Adrenal gland (tissue), 19 donors: ENCODE measurements around the gene LRRC55. TPM values are rescaled to one million over a fixed set of nuclear protein-coding genes. Genes with fewer than 3 reads are reported as not detected.

ENCODE experiments used
- DNase-seq, 7 donors: peaks; one replicate each; pipeline ENCODE4 v3.0.0-alpha.2; 2019 to 2020
- H3K27ac ChIP-seq, 5 donors: fragments of 200-600 bp; sonication (generic) in 4 of 5; 1 replicate in 3 of 5; 2 replicates in 2 of 5; pipeline versions ENCODE4 v1.5.1 to v1.8.0; 2016 to 2020; ENCODE audit warnings: mild to moderate bottlenecking in 1 of 5
- H3K27me3 ChIP-seq: fragments of 200-600 bp; 2 replicates; pipeline ENCODE4 v1.8.0; 2021
- H3K36me3 ChIP-seq, 2 donors: fragments of 200-600 bp; replicated peaks in 1 of 2; 1 replicate in 1 of 2; 2 replicates in 1 of 2; pipeline versions ENCODE4 v1.5.1 to v1.8.0; 2018 to 2022
- H3K4me1 ChIP-seq, 2 donors: fragments of 200-600 bp; replicated peaks in 1 of 2; 1 replicate in 1 of 2; 2 replicates in 1 of 2; pipeline versions ENCODE4 v1.5.1 to v1.8.0; 2018 to 2021
- H3K4me3 ChIP-seq, 4 donors: fragments of 200-600 bp; sonication (generic) in 3 of 4; one replicate each; pipeline ENCODE4 v1.5.1; 2016 to 2018
- H3K9me3 ChIP-seq, 3 donors: fragments of 200-600 bp; sonication (generic) in 1 of 3; replicated peaks in 1 of 3; 1 replicate in 2 of 3; 2 replicates in 1 of 3; pipeline versions ENCODE4 v1.5.1 to v1.8.0; 2016 to 2021
- POLR2A ChIP-seq, 2 donors: fragments of 450-650 bp; IDR thresholded peaks; one replicate each; pipeline ENCODE4 v1.6.1; 2017; ENCODE audit warnings: antibody characterized with exemption in 2 of 2, mild to moderate bottlenecking in 2 of 2, moderate library complexity in 1 of 2
- WGBS, 4 donors: extraction: QIAGEN DNeasy Blood & Tissue Kit in 2 of 4; methylation state at CpG; one replicate each; pipeline versions ENCODE4 v1.1.5 to v1.1.7; 2013 to 2017; 5-methylcytosine and 5-hydroxymethylcytosine counted together
- intact Hi-C, 2 donors: fragments of 100-400 bp; cut with DNase I; formaldehyde crosslinking; loops; one replicate each; pipeline versions ENCODE4 v1.14.1 to v1.15.0; 2022 to 2023
- long read RNA-seq, 10 donors: library from polyadenylated mRNA in 3 of 10; unstranded in 2 of 10; stranded (forward) in 1 of 10; transcript quantifications; one replicate each; pipeline ENCODE4 v2.0.0 and lab custom pipeline, GENCODE V29; 2021 to 2026
- polyA plus RNA-seq, 3 donors: library from polyadenylated mRNA; stranded (reverse); fragments of 200-250 nt in 2 of 3; fragments of 350-450 nt in 1 of 3; fragmentation: Illumina TruSeq in 1 of 3; extraction: RNeasy Lipid Tissue Mini Kit (QIAGEN cat#74804) in 1 of 3; gene quantifications; one replicate each; pipeline ENCODE4 v1.2.3, GENCODE V29; 2013 to 2014
- total RNA-seq, 9 donors: library from RNA; depleted of rRNA in 4 of 9; stranded (reverse); fragments of >200 nt in 4 of 9; fragments of 120-200 nt in 1 of 9; fragmentation: NEBNext Ultra II Directional in 1 of 9; extraction: Animal tissue kit (Norgen Biotek cat#: 25700) in 1 of 9; gene quantifications; one replicate each; pipeline versions ENCODE4 v1.1.0 to v1.2.4, GENCODE V29; 2013 to 2023
- TF ChIP-seq, protein P1 (sequence below), 6 experiments: fragments of 450-650 bp in 4 of 6; fragments of 200-600 bp in 2 of 6; sonication (generic) in 1 of 6; IDR thresholded peaks; 1 replicate in 5 of 6; 2 replicates in 1 of 6; pipeline versions ENCODE4 v1.5.1 to v1.8.0; 2016 to 2021; ENCODE audit warnings: antibody characterized with exemption in 6 of 6, mild to moderate bottlenecking in 2 of 6, moderate library complexity in 1 of 6
- donor health status: healthy with polysubstance abuse.
- donor health status: Bipolar disorder and iron deficiency.
- donor health status: DM: yes; HTN: yes; CAD: no.
- donor health status: DM: no; HTN: no; CAD: no.
- donor health status: DM: no; HTN: no; CAD: no.
- donor health status: DM: yes; HTN: yes; CAD: no.

The LRRC55 gene
- 1 to 10 TPM in 1 of 9 donors, under 1 TPM in 7, not detected in 1; 0.25 to 1.1 (median 0.57) TPM for total RNA-seq
- polyA plus RNA-seq, result under 1 TPM; 0.08 to 0.59 (median 0.17) TPM
- long read RNA-seq, donor 1, result 0 reads
- long read RNA-seq, donor 2, result 0 reads
- long read RNA-seq, donor 3, result 0 reads
- long read RNA-seq, donor 4, result 0 reads
- long read RNA-seq, donor 5, result 0 reads
- long read RNA-seq, donor 6, result 0 reads
- long read RNA-seq, donor 7, result 0 reads
- long read RNA-seq, donor 8, full-length matches to known transcripts, result 1 of 1 reads
- long read RNA-seq, donor 8, partial matches to known transcripts, result 0 of 1 reads
- long read RNA-seq, donor 8, other reads (novel, unspliced or antisense), result 0 of 1 reads
- long read RNA-seq, donor 9, result 0 reads
- long read RNA-seq, donor 10, result 0 reads

DNA sequence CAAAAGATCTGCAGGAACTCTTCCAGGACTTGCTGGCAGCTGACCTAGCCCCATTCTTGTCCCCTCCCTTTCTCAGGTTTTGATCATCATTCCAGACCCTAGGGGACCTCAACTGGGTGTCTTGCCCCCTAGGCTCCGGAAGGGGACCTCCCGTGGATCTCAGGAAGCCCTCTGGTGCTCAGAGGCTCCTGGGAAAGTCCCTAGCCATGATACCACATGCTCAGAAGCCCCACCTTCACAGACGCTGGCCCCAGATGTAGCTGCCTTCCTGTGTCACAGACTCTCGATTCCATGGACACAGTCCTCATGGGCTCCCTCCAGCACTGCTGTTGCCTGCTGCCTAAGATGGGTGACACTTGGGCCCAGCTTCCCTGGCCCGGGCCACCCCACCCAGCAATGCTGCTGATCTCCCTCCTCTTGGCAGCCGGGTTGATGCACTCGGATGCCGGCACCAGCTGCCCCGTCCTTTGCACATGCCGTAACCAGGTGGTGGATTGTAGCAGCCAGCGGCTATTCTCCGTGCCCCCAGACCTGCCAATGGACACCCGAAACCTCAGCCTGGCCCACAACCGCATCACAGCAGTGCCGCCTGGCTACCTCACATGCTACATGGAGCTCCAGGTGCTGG, at the start of gene LRRC55:
Gene LRRC55, plus strand, starts transcription at position 276 of the 628 bp plus-strand sequence. Its CDS starts 70 bp downstream, at position 346.
- WGBS, 4 donors, result 79 to 96% (median 81%) methylated on average over 10 to 15 of the region's 15 CpGs
- H3K4me3 ChIP-seq, result no peak within 1 kb of the TSS
- intact Hi-C loops, result no loop called here
- TF ChIP-seq, protein P1, sequence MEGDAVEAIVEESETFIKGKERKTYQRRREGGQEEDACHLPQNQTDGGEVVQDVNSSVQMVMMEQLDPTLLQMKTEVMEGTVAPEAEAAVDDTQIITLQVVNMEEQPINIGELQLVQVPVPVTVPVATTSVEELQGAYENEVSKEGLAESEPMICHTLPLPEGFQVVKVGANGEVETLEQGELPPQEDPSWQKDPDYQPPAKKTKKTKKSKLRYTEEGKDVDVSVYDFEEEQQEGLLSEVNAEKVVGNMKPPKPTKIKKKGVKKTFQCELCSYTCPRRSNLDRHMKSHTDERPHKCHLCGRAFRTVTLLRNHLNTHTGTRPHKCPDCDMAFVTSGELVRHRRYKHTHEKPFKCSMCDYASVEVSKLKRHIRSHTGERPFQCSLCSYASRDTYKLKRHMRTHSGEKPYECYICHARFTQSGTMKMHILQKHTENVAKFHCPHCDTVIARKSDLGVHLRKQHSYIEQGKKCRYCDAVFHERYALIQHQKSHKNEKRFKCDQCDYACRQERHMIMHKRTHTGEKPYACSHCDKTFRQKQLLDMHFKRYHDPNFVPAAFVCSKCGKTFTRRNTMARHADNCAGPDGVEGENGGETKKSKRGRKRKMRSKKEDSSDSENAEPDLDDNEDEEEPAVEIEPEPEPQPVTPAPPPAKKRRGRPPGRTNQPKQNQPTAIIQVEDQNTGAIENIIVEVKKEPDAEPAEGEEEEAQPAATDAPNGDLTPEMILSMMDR (IDR thresholded peaks at IDR 0.05), result no peak
- no peak for TF ChIP-seq POLR2A (IDR thresholded peaks at IDR 0.05)
- no peak for DNase-seq
- no peaks in the 10 kb centered on the region for H3K9me3 ChIP-seq
- no peaks in the 10 kb centered on the region for H3K4me1 ChIP-seq
- no peaks in the 10 kb centered on the region for H3K36me3 ChIP-seq
- peaks cover 8% of the 10 kb centered on the region for H3K27me3 ChIP-seq
- no peak within 1 kb of the TSS for H3K27ac ChIP-seq

DNA sequence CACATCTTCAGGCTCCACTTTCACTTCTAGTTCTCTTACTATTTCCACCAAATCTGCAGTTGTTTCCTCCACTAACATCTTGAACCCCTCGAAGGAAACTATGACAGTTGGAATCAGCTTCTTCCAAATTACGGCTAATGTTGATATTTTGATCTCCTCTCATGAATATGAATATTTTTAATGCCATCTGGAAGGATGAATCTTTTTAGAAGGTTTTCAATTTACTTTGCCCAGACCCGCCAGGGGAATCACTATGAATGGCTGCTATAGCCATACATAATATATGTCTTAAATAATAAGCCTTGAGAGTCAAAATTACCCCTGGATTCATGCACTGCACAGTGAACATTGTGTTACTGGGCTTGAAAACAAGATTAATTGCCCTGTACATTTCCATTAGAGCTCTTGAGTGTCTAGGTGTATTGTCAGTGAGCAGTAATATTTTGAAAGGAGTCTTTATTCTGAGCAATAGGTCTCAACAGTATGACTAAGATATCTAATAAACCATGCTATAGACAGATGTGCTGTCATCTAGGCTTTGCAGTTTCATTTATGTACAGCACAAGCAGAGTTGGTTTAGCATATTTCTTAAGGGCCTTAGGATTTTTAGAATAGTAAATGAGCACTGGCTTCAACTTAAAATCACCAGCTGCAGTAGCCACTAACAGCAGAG, 48.3 kb upstream of the LRRC55 start:
- no peaks in the 10 kb centered on the region for H3K4me1 ChIP-seq
- H3K27ac ChIP-seq, result no peak overlapping the region
- no peaks in the 10 kb centered on the region for H3K36me3 ChIP-seq
- H3K9me3 ChIP-seq, result no peaks in the 10 kb centered on the region
- TF ChIP-seq, protein P1 (IDR thresholded peaks at IDR 0.05), result no peak
- TF ChIP-seq POLR2A (IDR thresholded peaks at IDR 0.05), result no peak
- intact Hi-C loops, result no loop called here
- 68 to 79% (median 76%) methylated on average over 3 of the region's 3 CpGs for WGBS, 4 donors
- H3K4me3 ChIP-seq, result no peak overlapping the region
- DNase-seq, result no peak
- peaks cover 2% of the 10 kb centered on the region for H3K27me3 ChIP-seq

DNA sequence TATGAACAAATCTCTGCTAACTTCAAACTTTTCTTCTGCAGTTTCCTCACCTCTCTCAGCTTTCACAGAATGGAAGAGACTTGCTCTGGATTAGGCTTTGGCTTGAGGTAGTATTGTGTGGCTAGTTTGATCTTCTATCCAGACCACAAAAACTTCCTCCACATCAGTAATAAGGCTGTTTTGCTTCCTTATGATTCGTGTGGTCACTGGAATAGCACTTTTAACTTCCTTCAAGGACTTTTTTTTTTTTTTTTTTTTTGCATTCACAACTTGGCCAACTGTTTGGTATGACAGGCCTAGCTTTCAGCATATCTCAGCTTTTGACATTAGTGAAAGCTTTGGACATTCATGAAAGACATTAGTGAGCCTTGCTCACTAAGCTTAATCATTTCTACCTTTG, 47.5 kb upstream of the LRRC55 start:
- H3K27me3 ChIP-seq, result peaks cover 2% of the 10 kb centered on the region
- H3K27ac ChIP-seq, result no peak overlapping the region
- H3K4me3 ChIP-seq, result no peak overlapping the region
- TF ChIP-seq, protein P1 (IDR thresholded peaks at IDR 0.05), result no peak
- TF ChIP-seq POLR2A (IDR thresholded peaks at IDR 0.05), result no peak
- WGBS, 4 donors, result 19 to 44% (median 27%) methylated on average over 1 of the region's 1 CpG
- intact Hi-C loops, result no loop called here
- DNase-seq, result no peak
- no peaks in the 10 kb centered on the region for H3K4me1 ChIP-seq
- H3K36me3 ChIP-seq, result no peaks in the 10 kb centered on the region
- no peaks in the 10 kb centered on the region for H3K9me3 ChIP-seq

- H3K4me1 ChIP-seq, result no peaks in the 10 kb centered on the region
- no peak for DNase-seq
- TF ChIP-seq POLR2A (IDR thresholded peaks at IDR 0.05), result no peak
- TF ChIP-seq, protein P1 (IDR thresholded peaks at IDR 0.05), result no peak
- WGBS, 4 donors, result 94 to 99% (median 94%) methylated on average over 3 of the region's 3 CpGs
- no peaks in the 10 kb centered on the region for H3K9me3 ChIP-seq
- peaks cover 2% of the 10 kb centered on the region for H3K27me3 ChIP-seq
- no peak overlapping the region for H3K27ac ChIP-seq
- no peaks in the 10 kb centered on the region for H3K36me3 ChIP-seq
- no peak overlapping the region for H3K4me3 ChIP-seq
- intact Hi-C loops, result no loop called here
Observed at GRCh38 chr11:57135020-57135751, 46.6 kb upstream of the LRRC55 start.
